H1 (cell line): Measurements from ENCODE around the gene ERH. TPM values are rescaled to one million over a fixed set of nuclear protein-coding genes. Genes with fewer than 3 reads are reported as not detected.

Experiments used
- CTCF ChIA-PET: fragments of 300-600 bp; sonication (Branson Sonifier 250); formaldehyde crosslinking; loops from one replicate; lab custom pipeline; 2021; ENCODE audit not compliant: partially characterized antibody; lab: Charles Lee
- POLR2A ChIA-PET: fragments of 300-600 bp; sonication (Branson Sonifier 250); formaldehyde crosslinking; loops from one replicate; lab custom pipeline; 2021; ENCODE audit warnings: inconsistent platforms; ENCODE audit not compliant: partially characterized antibody; lab: Charles Lee
- DNase-seq, 2 experiments: peaks; one replicate each; pipeline versions ENCODE4 v3.0.0 to v3.0.0-alpha.2; 2010 to 2022; ENCODE audit warnings: low spot score in 2 of 2, low read depth in 1 of 2, mixed read lengths in 1 of 2
- FAIRE-seq: peaks from 2 replicates; lab custom pipeline; 2011; peaks lifted over from hg19 to GRCh38; lab: Jason Lieb, UNC
- H2AFZ ChIP-seq: 2 replicates; pipeline ENCODE4 v1.8.1; 2012; ENCODE audit warnings: low read length, inconsistent platforms
- H2AK5ac ChIP-seq: 2 replicates; pipeline ENCODE4 v1.6.1; 2013; ENCODE audit warnings: low read depth, low read length
- H2BK120ac ChIP-seq: replicated peaks from 2 replicates; pipeline ENCODE3; 2013; ENCODE audit warnings: low read depth, low read length, inconsistent platforms
- H2BK12ac ChIP-seq: 2 replicates; pipeline ENCODE4 v1.6.1; 2013; ENCODE audit warnings: low read depth, low read length
- H2BK15ac ChIP-seq: 2 replicates; pipeline ENCODE4 v1.6.1; 2013; ENCODE audit warnings: low read length
- H2BK20ac ChIP-seq: 2 replicates; pipeline ENCODE4 v1.6.1; 2013; ENCODE audit warnings: low read length
- H2BK5ac ChIP-seq: 2 replicates; pipeline ENCODE4 v1.6.1; 2013; ENCODE audit warnings: low read depth, low read length
- H3K14ac ChIP-seq: 2 replicates; pipeline ENCODE4 v1.6.1; 2013; ENCODE audit warnings: inconsistent platforms; ENCODE audit not compliant: insufficient read length
- H3K18ac ChIP-seq: 2 replicates; pipeline ENCODE4 v1.6.1; 2013; ENCODE audit warnings: low read length; ENCODE audit errors: extremely low read depth
- H3K23ac ChIP-seq: 2 replicates; pipeline ENCODE4 v1.6.1; 2013; ENCODE audit warnings: inconsistent platforms; ENCODE audit not compliant: insufficient read length
- H3K23me2 ChIP-seq: 2 replicates; pipeline ENCODE4 v1.6.1; 2013; ENCODE audit warnings: low read depth, low read length
- H3K27ac ChIP-seq: 2 replicates; pipeline ENCODE4 v1.6.1; 2011; ENCODE audit warnings: low read depth, low read length, inconsistent platforms
- H3K27me3 ChIP-seq, 4 experiments: replicated peaks in 1 of 4; 1 replicate in 1 of 4; 2 replicates in 3 of 4; pipeline versions ENCODE4 v1.6.1 to v1.8.1; 2011 to 2013; ENCODE audit warnings: low read length in 3 of 4, mild to moderate bottlenecking in 3 of 4, inconsistent platforms in 2 of 4, mixed read lengths in 2 of 4, moderate library complexity in 1 of 4; ENCODE audit not compliant: control insufficient read depth in 3 of 4, insufficient read depth in 3 of 4; ENCODE audit errors: extremely low read depth in 1 of 4
- H3K36me3 ChIP-seq, 4 experiments: 2 replicates each; pipeline versions ENCODE4 v1.6.1 to v1.8.1; 2011 to 2013; ENCODE audit warnings: mild to moderate bottlenecking in 4 of 4, low read length in 3 of 4, moderate library complexity in 2 of 4, control low read depth in 1 of 4, inconsistent platforms in 1 of 4; ENCODE audit not compliant: insufficient read depth in 4 of 4, control insufficient read depth in 2 of 4
- H3K4ac ChIP-seq: replicated peaks from 2 replicates; pipeline ENCODE3; 2013; ENCODE audit warnings: low read length, low read depth, mixed read lengths, inconsistent platforms; ENCODE audit not compliant: insufficient read length
- H3K4me1 ChIP-seq, 4 experiments: replicated peaks in 1 of 4; 1 replicate in 1 of 4; 2 replicates in 3 of 4; pipeline versions ENCODE4 v1.6.1 to v1.8.1; 2011 to 2013; ENCODE audit warnings: low read length in 3 of 4, inconsistent platforms in 2 of 4, mixed read lengths in 1 of 4; ENCODE audit not compliant: insufficient read depth in 4 of 4, control insufficient read depth in 3 of 4
- H3K4me2 ChIP-seq, 2 experiments: 2 replicates each; pipeline versions ENCODE4 v1.6.1 to v1.8.1; 2011 to 2013; ENCODE audit warnings: low read depth in 2 of 2, low read length in 2 of 2, control low read depth in 1 of 2, inconsistent platforms in 1 of 2, mild to moderate bottlenecking in 1 of 2; ENCODE audit not compliant: insufficient read depth in 1 of 2
- H3K4me3 ChIP-seq, 4 experiments: fragments of 200-600, 300-600 bp in 1 of 4; sonication (generic), shearing (Covaris generic), sonication (Bioruptor Twin) in 1 of 4; 2 replicates each; pipeline versions ENCODE4 v1.5.1 to v1.8.1; 2011 to 2016; ENCODE audit warnings: low read length in 4 of 4, low read depth in 3 of 4, control low read depth in 2 of 4, inconsistent platforms in 2 of 4, mild to moderate bottlenecking in 2 of 4, mixed read lengths in 1 of 4, moderate library complexity in 1 of 4; ENCODE audit not compliant: insufficient read depth in 2 of 4; ENCODE audit errors: extremely low read depth in 1 of 4
- H3K56ac ChIP-seq: replicated peaks from 2 replicates; pipeline ENCODE3; 2013; ENCODE audit warnings: low read depth, mild to moderate bottlenecking, mixed read lengths, low read length, inconsistent platforms; ENCODE audit not compliant: insufficient read length
- H3K79me1 ChIP-seq: 2 replicates; pipeline ENCODE4 v1.6.1; 2013; ENCODE audit warnings: low read depth, low read length, control low read depth
- H3K79me2 ChIP-seq, 2 experiments: 2 replicates each; pipeline versions ENCODE4 v1.6.1 to v1.8.1; 2012 to 2013; ENCODE audit warnings: low read length in 2 of 2, mild to moderate bottlenecking in 2 of 2, inconsistent platforms in 1 of 2; ENCODE audit not compliant: insufficient read depth in 2 of 2, control insufficient read depth in 1 of 2
- H3K9ac ChIP-seq, 4 experiments: replicated peaks in 1 of 4; 1 replicate in 1 of 4; 2 replicates in 3 of 4; pipeline versions ENCODE4 v1.6.1 to v1.8.1; 2011 to 2013; ENCODE audit warnings: low read depth in 3 of 4, low read length in 3 of 4, control low read depth in 2 of 4, mild to moderate bottlenecking in 2 of 4, moderate library complexity in 2 of 4, inconsistent platforms in 1 of 4; ENCODE audit errors: extremely low read depth in 1 of 4
- H3K9me3 ChIP-seq, 2 experiments: 2 replicates each; pipeline versions ENCODE4 v1.6.1 to v1.8.1; 2012 to 2013; ENCODE audit warnings: mild to moderate bottlenecking in 2 of 2, moderate library complexity in 2 of 2, control low read depth in 1 of 2, inconsistent platforms in 1 of 2, low read depth in 1 of 2, low read length in 1 of 2, mixed read lengths in 1 of 2; ENCODE audit not compliant: insufficient read depth in 2 of 2
- H4K20me1 ChIP-seq, 2 experiments: replicated peaks in 1 of 2; 2 replicates each; pipeline versions ENCODE3 to v1.8.1; 2011 to 2013; ENCODE audit warnings: inconsistent platforms in 2 of 2, low read length in 2 of 2, mild to moderate bottlenecking in 1 of 2; ENCODE audit not compliant: insufficient read depth in 2 of 2, control insufficient read depth in 1 of 2
- H4K5ac ChIP-seq: 2 replicates; pipeline ENCODE4 v1.6.1; 2013; ENCODE audit warnings: low read length, low read depth, mixed read lengths, inconsistent platforms; ENCODE audit not compliant: insufficient read length
- H4K8ac ChIP-seq: 2 replicates; pipeline ENCODE4 v1.8.0; 2013; ENCODE audit warnings: mild to moderate bottlenecking, moderate library complexity, low read length, inconsistent platforms; ENCODE audit not compliant: insufficient read depth; ENCODE audit errors: extremely low read depth
- H4K91ac ChIP-seq: replicated peaks from 2 replicates; pipeline ENCODE3; 2013; ENCODE audit warnings: low read length, mixed read lengths, inconsistent platforms; ENCODE audit not compliant: insufficient read length
- CEBPB ChIP-seq: IDR thresholded peaks from 2 replicates; pipeline ENCODE4 v1.6.1; 2012; ENCODE audit warnings: low read depth, low read length
- HDAC2 ChIP-seq, 2 experiments: fragments of 300-600 bp in 1 of 2; sonication (generic) in 1 of 2; IDR thresholded peaks; 2 replicates each; pipeline ENCODE4 v1.6.1; 2011 to 2012; ENCODE audit warnings: low read depth in 2 of 2, low read length in 2 of 2, mild to moderate bottlenecking in 2 of 2, moderate library complexity in 2 of 2, borderline replicate concordance in 1 of 2, inconsistent platforms in 1 of 2
- RFX5 ChIP-seq: IDR thresholded peaks from 2 replicates; pipeline ENCODE4 v1.6.1; 2011; ENCODE audit warnings: low read depth, low read length, improper control_type of control experiment, borderline replicate concordance
- SIN3A ChIP-seq, 2 experiments: IDR thresholded peaks in 1 of 2; conservative IDR thresholded peaks in 1 of 2; 2 replicates each; pipeline ENCODE4 v1.6.1; 2011 to 2012; ENCODE audit warnings: low read length in 2 of 2, improper control_type of control experiment in 1 of 2, low read depth in 1 of 2, mild to moderate bottlenecking in 1 of 2
- ZNF274 ChIP-seq: IDR thresholded peaks from 2 replicates; pipeline ENCODE4 v1.7.0; 2012; ENCODE audit warnings: low read length, borderline replicate concordance; ENCODE audit errors: extremely low read depth
- WGBS, 2 experiments: shearing (Covaris generic) in 1 of 2; methylation state at CpG; one replicate each; pipeline versions ENCODE4 v1.1.6 to v1.1.7; 2013 to 2015; ENCODE audit warnings: low lambda C conversion rate in 2 of 2, mixed read lengths in 2 of 2, inconsistent platforms in 1 of 2, low coverage in 1 of 2, missing lambda C conversion rate in 1 of 2; ENCODE audit not compliant: insufficient replicate concordance in 2 of 2, insufficient coverage in 1 of 2, insufficient read length in 1 of 2; ENCODE audit errors: extremely low coverage in 1 of 2, missing lambda C conversion rate in 1 of 2; 5-methylcytosine and 5-hydroxymethylcytosine counted together
- polyA plus RNA-seq, 7 experiments: library from polyadenylated mRNA; depleted of rRNA in 3 of 7; stranded (reverse) in 5 of 7; unstranded in 2 of 7; fragments of >200 nt in 5 of 7; fragments of 200-250 nt in 2 of 7; gene quantifications; 1 replicate in 5 of 7; 2 replicates in 1 of 7; 4 replicates in 1 of 7; pipeline versions ENCODE4 v1.2.1 to v1.2.3, GENCODE V29; 2011 to 2013; ENCODE audit warnings: missing spikeins in 2 of 7, mixed read lengths in 2 of 7
- total RNA-seq: library from RNA; stranded (reverse); fragmentation: NEBNext Ultra II Directional; extraction: Animal tissue kit (Norgen Biotek cat#: 25700); gene quantifications from 2 replicates; pipeline ENCODE4 v1.2.1, GENCODE V29; 2021

Gene ERH
- total and polyA plus RNA-seq, 2 of the 8 experiments (the other 6 are each of a cell fraction or from before 2014, with no cell fraction given) = 329 to 454 TPM

- Histone ChIP-seq H2AFZ (no peak overlapping the region), H4K20me1 (no peaks in the 10 kb centered on the region), H3K27ac (no peak overlapping the region), H2BK5ac (no peak overlapping the region), H4K5ac (no peak overlapping the region), H3K14ac (no peak overlapping the region), H3K4me3 (no peak overlapping the region), H2AK5ac (no peak overlapping the region), H4K91ac (no peak overlapping the region), H3K36me3 (peaks cover 0 to 9% (median 4%) of the 10 kb centered on the region in 4 experiments; a peak in 4 of 8 replicates), H3K56ac (no peak overlapping the region), H3K9ac (no peak overlapping the region), H2BK120ac (no peak overlapping the region), H2BK15ac (no peak overlapping the region), H4K8ac (no peak overlapping the region), H3K9me3 (no peaks in the 10 kb centered on the region), H3K79me2 (peaks cover 0 to 7% of the 10 kb centered on the region in 2 experiments; a peak in 2 of 4 replicates), H3K4ac (no peak overlapping the region), H3K23ac (no peak overlapping the region), H3K4me1 (no peaks in the 10 kb centered on the region), H3K79me1 (0 out of 2 replicates have a peak, but pooled peaks cover 3% of the 10 kb centered on the region), H2BK12ac (no peak overlapping the region), H3K23me2 (no peaks in the 10 kb centered on the region), H3K27me3 (no peaks in the 10 kb centered on the region), H3K4me2 (no peak overlapping the region), H3K18ac (no peak overlapping the region), H2BK20ac (no peak overlapping the region)
- no peak for FAIRE-seq
- CTCF ChIA-PET = interaction anchor here (0.6 kb wide), 2 partner anchors 30 to 434 kb away, joined by 3 read pairs; no protein-coding TSS in a partner anchor
- 94% methylated on average over 6 of the region's 6 CpGs; no CpG with 5 or more reads in 1 of the 2 experiments for whole genome bisulfite sequencing, 2 experiments
- POLR2A ChIA-PET = interaction anchor here (0.7 kb wide), 1 partner anchor 13 kb away, joined by 3 read pairs; no protein-coding TSS in a partner anchor
- DNase-seq = no peak
- TF ChIP-seq CEBPB (no peak), HDAC2 (IDR thresholded peaks at IDR 0.05; ENCODE audit: borderline replicate concordance in 1 of 2, low read depth in 2 of 2, low read length in 2 of 2) (no peak), ZNF274 (no peak), SIN3A (conservative IDR thresholded peaks at IDR 0.05 in 1 of 2, IDR thresholded peaks at IDR 0.05 in 1 of 2; ENCODE audit: low read depth in 1 of 2, low read length in 2 of 2) (no peak), RFX5 (no peak)
Observed at GRCh38 chr14:69428289-69428998, 30.3 kb upstream of the ERH start.
